ENCODE data around the gene USP21. TPM values are rescaled to one million over a fixed set of nuclear protein-coding genes. Genes with fewer than 3 reads are reported as not detected.
A peak's percentile ranks its signal among the peaks of the same experiment; 100 is the strongest.

USP21 gene
- total RNA-seq, 4 donors from 2014 or later, result 10.0 to 27.6 (median 14.7) TPM

DNA sequence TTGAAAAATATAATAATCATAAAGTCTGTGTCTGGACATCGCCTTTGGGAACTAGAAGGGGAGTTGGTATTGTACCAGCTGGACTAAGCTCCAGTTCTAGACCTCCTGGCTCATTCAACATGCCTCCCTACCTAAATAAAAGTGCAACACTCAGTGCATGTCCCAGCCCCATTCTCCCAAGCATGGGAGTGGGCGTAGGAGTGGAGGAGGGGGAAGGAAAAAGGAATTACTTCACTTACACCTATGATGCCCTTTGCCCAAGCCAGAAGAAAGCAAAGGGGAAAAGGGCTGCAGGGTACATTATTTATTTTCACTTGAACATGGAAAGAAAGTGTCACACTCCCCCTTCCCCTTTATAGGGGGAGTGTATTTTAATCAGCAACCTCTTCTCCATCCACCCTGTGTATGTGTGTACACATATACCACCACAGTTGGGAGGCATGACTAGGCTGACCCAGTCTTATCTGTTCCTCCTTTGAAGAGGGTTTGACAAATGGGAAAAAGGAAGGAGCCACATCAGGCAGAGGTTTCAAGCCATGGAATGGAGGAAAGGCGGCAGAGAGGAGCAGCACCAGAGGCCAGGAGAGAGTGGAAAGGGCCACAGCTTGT lies 38.2 kb upstream of the USP21 start:
- Histone ChIP-seq H3K4me1 (peaks cover 11 to 50% (median 23%) of the 10 kb centered on the region in 3 donors), H3K9me3 (no peaks in the 10 kb centered on the region), H3K36me3 (peaks cover 0 to 66% of the 10 kb centered on the region in 2 donors), H3K27ac (peak overlapping the region in 1 of 4 donors; percentile 14), H3K27me3 (no peaks in the 10 kb centered on the region), H3K4me3 (no peak overlapping the region)
- ATAC-seq, result no peak
- TF ChIP-seq POLR2AphosphoS5 (IDR thresholded peaks at IDR 0.05) (no peak), POLR2A (IDR thresholded peaks at IDR 0.05) (no peak), EP300 (IDR thresholded peaks at IDR 0.05) (no peak)
- TF ChIP-seq, protein P1, sequence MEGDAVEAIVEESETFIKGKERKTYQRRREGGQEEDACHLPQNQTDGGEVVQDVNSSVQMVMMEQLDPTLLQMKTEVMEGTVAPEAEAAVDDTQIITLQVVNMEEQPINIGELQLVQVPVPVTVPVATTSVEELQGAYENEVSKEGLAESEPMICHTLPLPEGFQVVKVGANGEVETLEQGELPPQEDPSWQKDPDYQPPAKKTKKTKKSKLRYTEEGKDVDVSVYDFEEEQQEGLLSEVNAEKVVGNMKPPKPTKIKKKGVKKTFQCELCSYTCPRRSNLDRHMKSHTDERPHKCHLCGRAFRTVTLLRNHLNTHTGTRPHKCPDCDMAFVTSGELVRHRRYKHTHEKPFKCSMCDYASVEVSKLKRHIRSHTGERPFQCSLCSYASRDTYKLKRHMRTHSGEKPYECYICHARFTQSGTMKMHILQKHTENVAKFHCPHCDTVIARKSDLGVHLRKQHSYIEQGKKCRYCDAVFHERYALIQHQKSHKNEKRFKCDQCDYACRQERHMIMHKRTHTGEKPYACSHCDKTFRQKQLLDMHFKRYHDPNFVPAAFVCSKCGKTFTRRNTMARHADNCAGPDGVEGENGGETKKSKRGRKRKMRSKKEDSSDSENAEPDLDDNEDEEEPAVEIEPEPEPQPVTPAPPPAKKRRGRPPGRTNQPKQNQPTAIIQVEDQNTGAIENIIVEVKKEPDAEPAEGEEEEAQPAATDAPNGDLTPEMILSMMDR (IDR thresholded peaks at IDR 0.05), result no peak
- 66 to 70% methylated on average over 2 to 3 of the region's 3 CpGs for WGBS, 2 donors (ENCODE audit: low coverage in 1 of 2)

DNA sequence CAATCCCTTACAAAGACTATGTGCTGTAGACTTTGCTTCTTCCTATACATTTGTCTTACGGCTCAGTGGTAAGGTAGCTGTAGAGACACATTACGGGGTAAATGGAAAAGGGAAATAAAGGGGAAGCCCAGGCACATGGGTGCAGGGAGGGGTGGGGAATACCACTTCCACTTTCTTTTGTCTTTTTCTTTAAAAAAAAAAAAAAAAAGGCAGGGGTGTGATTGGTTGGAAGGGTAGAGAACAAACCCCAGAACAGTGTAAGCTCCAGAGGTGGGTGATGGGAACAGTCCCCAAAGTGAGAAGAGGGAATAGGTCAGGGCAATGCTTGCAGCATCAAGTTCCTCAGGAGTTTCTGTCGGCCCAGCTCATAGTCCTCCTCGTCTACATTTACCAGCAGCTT lies 37.5 kb upstream of the USP21 start:
- H3K36me3 ChIP-seq, result peaks cover 0 to 71% of the 10 kb centered on the region in 2 donors
- H3K27ac ChIP-seq, result no peak overlapping the region
- H3K4me3 ChIP-seq, result no peak overlapping the region
- ATAC-seq, result no peak
- WGBS, 2 donors (ENCODE audit: low coverage in 1 of 2), result 63 to 80% methylated on average over 2 to 4 of the region's 4 CpGs
- peaks cover 11 to 48% (median 16%) of the 10 kb centered on the region in 3 donors for H3K4me1 ChIP-seq
- TF ChIP-seq POLR2AphosphoS5 (IDR thresholded peaks at IDR 0.05) (no peak), POLR2A (IDR thresholded peaks at IDR 0.05) (no peak), EP300 (IDR thresholded peaks at IDR 0.05) (no peak)
- TF ChIP-seq, protein P1 (IDR thresholded peaks at IDR 0.05), result no peak
- H3K9me3 ChIP-seq, result no peaks in the 10 kb centered on the region
- no peaks in the 10 kb centered on the region for H3K27me3 ChIP-seq

DNA sequence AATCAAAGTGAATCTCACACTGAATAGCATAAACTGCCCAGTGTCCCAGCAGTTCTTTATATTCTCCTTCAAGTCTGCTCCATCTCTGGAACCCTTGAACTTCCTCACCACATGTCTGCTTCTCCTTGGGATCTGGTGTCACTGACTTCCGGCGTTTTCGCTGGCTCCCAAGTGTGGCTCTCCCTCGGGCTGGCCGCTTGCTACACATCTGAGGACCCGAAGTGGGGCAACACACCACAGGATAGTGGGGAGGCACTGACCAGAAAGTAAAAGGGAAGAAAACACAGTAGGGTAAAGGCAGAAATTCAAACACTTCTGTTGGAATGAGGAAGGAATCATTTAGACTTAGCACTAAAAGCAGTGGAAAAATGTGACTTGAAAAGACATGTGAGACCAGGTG lies 36.3 kb upstream of the USP21 start:
- WGBS, 2 donors (ENCODE audit: low coverage in 1 of 2), result no CpG with 5 or more reads among the region's 6 CpGs
- no peak overlapping the region for H3K27ac ChIP-seq
- no peak overlapping the region for H3K4me3 ChIP-seq
- peaks cover 11 to 54% (median 18%) of the 10 kb centered on the region in 3 donors for H3K4me1 ChIP-seq
- no peaks in the 10 kb centered on the region for H3K27me3 ChIP-seq
- no peak for TF ChIP-seq POLR2AphosphoS5 (IDR thresholded peaks at IDR 0.05)
- TF ChIP-seq, protein P1 (IDR thresholded peaks at IDR 0.05), result no peak
- no peak for TF ChIP-seq POLR2A (IDR thresholded peaks at IDR 0.05)
- TF ChIP-seq EP300 (IDR thresholded peaks at IDR 0.05), result no peak
- ATAC-seq, result no peak
- no peaks in the 10 kb centered on the region for H3K9me3 ChIP-seq
- H3K36me3 ChIP-seq, result peaks cover 0 to 78% of the 10 kb centered on the region in 2 donors

GRCh38 chr1:161127649-161128048 lies 31.7 kb upstream of the USP21 start:
- peaks cover 0 to 67% of the 10 kb centered on the region in 2 donors for H3K36me3 ChIP-seq
- H3K4me3 ChIP-seq, result no peak overlapping the region
- TF ChIP-seq EP300 (IDR thresholded peaks at IDR 0.05) (no peak), POLR2A (IDR thresholded peaks at IDR 0.05) (no peak), POLR2AphosphoS5 (IDR thresholded peaks at IDR 0.05) (no peak)
- TF ChIP-seq, protein P1 (IDR thresholded peaks at IDR 0.05), result no peak
- no peak for ATAC-seq
- no peaks in the 10 kb centered on the region for H3K27me3 ChIP-seq
- H3K27ac ChIP-seq, result no peak overlapping the region
- peaks cover 0 to 60% (median 16%) of the 10 kb centered on the region in 3 donors for H3K4me1 ChIP-seq
- 94 to 100% methylated on average over 2 of the region's 2 CpGs for WGBS, 2 donors (ENCODE audit: low coverage in 1 of 2)
- no peaks in the 10 kb centered on the region for H3K9me3 ChIP-seq
